IMR-90 (cell line): ENCODE results near the gene ENTPD1. TPM values are rescaled to one million over a fixed set of nuclear protein-coding genes. Genes with fewer than 3 reads are reported as not detected.

Experiments
- ATAC-seq: fragments of 200-7000 bp; cut with Tn5 transposase; 2 replicates; pipeline ENCODE4 v1.9.1; 2020; ENCODE audit warnings: low read depth, mild to moderate bottlenecking, moderate library complexity
- BruUV-seq: library from RNA; stranded (reverse); fragments of 400-500 nt; replicated peaks from 2 replicates; lab custom pipeline; 2021; lab: Mats Ljungman, UMichigan
- CTCF ChIA-PET: fragments of 300-600 bp; formaldehyde crosslinking; extraction: SDS; loops from one replicate; lab custom pipeline; 2021; ENCODE audit warnings: antibody characterized with exemption; lab: Yijun Ruan, JAX
- POLR2A ChIA-PET: fragments of 300-600 bp; sonication (Branson Sonifier 250); formaldehyde crosslinking; loops from one replicate; lab custom pipeline; 2022; ENCODE audit warnings: antibody characterized with exemption; ENCODE audit not compliant: unreplicated experiment; lab: Charles Lee
- DNase-seq: peaks from one replicate; pipeline ENCODE4 v3.0.0; 2013
- H2AFZ ChIP-seq: replicated peaks from 2 replicates; pipeline ENCODE3; 2013; ENCODE audit warnings: low read length, mild to moderate bottlenecking; ENCODE audit not compliant: poor library complexity
- H2AK5ac ChIP-seq: 2 replicates; pipeline ENCODE4 v1.6.1; 2013; ENCODE audit warnings: low read depth, low read length, inconsistent platforms
- H2AK9ac ChIP-seq: replicated peaks from 2 replicates; pipeline ENCODE3; 2013; ENCODE audit warnings: mild to moderate bottlenecking, low read depth, low read length, moderate library complexity; ENCODE audit not compliant: poor library complexity
- H2BK120ac ChIP-seq: 2 replicates; pipeline ENCODE4 v1.6.1; 2013; ENCODE audit warnings: low read depth, low read length, inconsistent platforms
- H2BK15ac ChIP-seq: 3 replicates; pipeline ENCODE4 v1.6.1; 2013; ENCODE audit warnings: low read depth, low read length, inconsistent platforms
- H2BK20ac ChIP-seq: 2 replicates; pipeline ENCODE4 v1.6.1; 2013; ENCODE audit warnings: low read depth, mild to moderate bottlenecking, inconsistent platforms, low read length, moderate library complexity
- H2BK5ac ChIP-seq: 2 replicates; pipeline ENCODE4 v1.6.1; 2013; ENCODE audit warnings: mild to moderate bottlenecking, low read depth, low read length, inconsistent platforms; ENCODE audit not compliant: poor library complexity, severe bottlenecking
- H3K14ac ChIP-seq: replicated peaks from 2 replicates; pipeline ENCODE4 v1.6.1; 2013; ENCODE audit warnings: low read depth, low read length, inconsistent platforms
- H3K18ac ChIP-seq: 2 replicates; pipeline ENCODE4 v1.6.1; 2013; ENCODE audit warnings: low read depth, low read length, control low read depth
- H3K23ac ChIP-seq: 2 replicates; pipeline ENCODE4 v1.6.1; 2013; ENCODE audit warnings: low read depth, low read length, inconsistent platforms
- H3K27ac ChIP-seq: 2 replicates; pipeline ENCODE4 v1.5.1; 2013; ENCODE audit warnings: mild to moderate bottlenecking, control low read depth, low read length; ENCODE audit not compliant: insufficient read depth
- H3K27me3 ChIP-seq: 2 replicates; pipeline ENCODE4 v1.6.1; 2013; ENCODE audit warnings: low read length; ENCODE audit not compliant: control insufficient read depth, insufficient read depth
- H3K36me3 ChIP-seq: 2 replicates; pipeline ENCODE4 v1.6.1; 2013; ENCODE audit warnings: low read length, mixed read lengths; ENCODE audit not compliant: control insufficient read depth, insufficient read depth
- H3K4ac ChIP-seq: 2 replicates; pipeline ENCODE4 v1.6.1; 2013; ENCODE audit warnings: low read depth, low read length, inconsistent platforms
- H3K4me1 ChIP-seq: 2 replicates; pipeline ENCODE4 v1.6.1; 2013; ENCODE audit warnings: low read length, mixed read lengths; ENCODE audit not compliant: control insufficient read depth, insufficient read depth
- H3K4me2 ChIP-seq: 2 replicates; pipeline ENCODE4 v1.6.1; 2013; ENCODE audit warnings: low read depth, mild to moderate bottlenecking, control low read depth, low read length, moderate library complexity
- H3K4me3 ChIP-seq: 2 replicates; pipeline ENCODE4 v1.5.1; 2013; ENCODE audit warnings: low read depth, mild to moderate bottlenecking, control low read depth, low read length, moderate library complexity; ENCODE audit not compliant: insufficient read depth
- H3K56ac ChIP-seq: 2 replicates; pipeline ENCODE4 v1.6.1; 2013; ENCODE audit warnings: low read length, inconsistent platforms; ENCODE audit not compliant: insufficient read depth; ENCODE audit errors: extremely low read depth
- H3K79me1 ChIP-seq, 2 experiments: 2 replicates each; pipeline ENCODE4 v1.6.1; 2013; ENCODE audit warnings: low read length in 2 of 2, inconsistent platforms in 1 of 2, low read depth in 1 of 2
- H3K9ac ChIP-seq: 2 replicates; pipeline ENCODE4 v1.6.1; 2013; ENCODE audit warnings: low read depth, low read length, control low read depth
- H3K9me1 ChIP-seq: 2 replicates; pipeline ENCODE4 v1.6.1; 2013; ENCODE audit warnings: low read length, inconsistent platforms; ENCODE audit not compliant: insufficient read depth
- H3K9me3 ChIP-seq: 2 replicates; pipeline ENCODE4 v1.6.1; 2013; ENCODE audit warnings: low read length; ENCODE audit not compliant: control insufficient read depth, insufficient read depth
- H4K20me1 ChIP-seq: 2 replicates; pipeline ENCODE4 v1.6.1; 2013; ENCODE audit warnings: low read length, inconsistent platforms; ENCODE audit not compliant: insufficient read depth
- H4K5ac ChIP-seq: 2 replicates; pipeline ENCODE4 v1.6.1; 2013; ENCODE audit warnings: mild to moderate bottlenecking, low read depth, low read length, control low read depth
- H4K8ac ChIP-seq, 2 experiments: 2 replicates each; pipeline ENCODE4 v1.6.1; 2013; ENCODE audit warnings: low read depth in 2 of 2, low read length in 2 of 2, control low read depth in 1 of 2, inconsistent platforms in 1 of 2
- H4K91ac ChIP-seq: 2 replicates; pipeline ENCODE4 v1.6.1; 2013; ENCODE audit warnings: low read depth, low read length, inconsistent platforms; ENCODE audit not compliant: insufficient read depth
- BHLHE40 ChIP-seq: fragments of 150-350 bp; IDR thresholded peaks from 2 replicates; pipeline ENCODE4 v1.6.1; 2016; ENCODE audit warnings: mild to moderate bottlenecking, low read depth, low read length
- CEBPB ChIP-seq: IDR thresholded peaks from 2 replicates; pipeline ENCODE4 v1.6.1; 2012; ENCODE audit warnings: low read depth, low read length, improper control_type of control experiment
- CHD1 ChIP-seq: IDR thresholded peaks from 2 replicates; pipeline ENCODE4 v1.6.1; 2012; ENCODE audit warnings: low read depth, low read length, improper control_type of control experiment
- CTCF ChIP-seq: conservative IDR thresholded peaks from 2 replicates; pipeline ENCODE4 v1.5.1; 2012; ENCODE audit warnings: mild to moderate bottlenecking, low read depth, low read length, improper control_type of control experiment
- ELK1 ChIP-seq: fragments of 150-350 bp; IDR thresholded peaks from 2 replicates; pipeline ENCODE4 v1.6.1; 2016; ENCODE audit warnings: low read depth, mild to moderate bottlenecking, low read length, moderate library complexity, borderline replicate concordance
- FOS ChIP-seq: fragments of 150-350 bp; IDR thresholded peaks from 2 replicates; pipeline ENCODE4 v1.6.1; 2016; ENCODE audit warnings: low read depth, low read length
- MAFK ChIP-seq: IDR thresholded peaks from 2 replicates; pipeline ENCODE4 v1.6.1; 2012; ENCODE audit warnings: low read depth, low read length, improper control_type of control experiment
- MAZ ChIP-seq: IDR thresholded peaks from 2 replicates; pipeline ENCODE4 v1.6.1; 2012; ENCODE audit warnings: low read depth, mild to moderate bottlenecking, low read length, improper control_type of control experiment, moderate library complexity, borderline replicate concordance
- MXI1 ChIP-seq: IDR thresholded peaks from 2 replicates; pipeline ENCODE4 v1.6.1; 2012; ENCODE audit warnings: low read depth, mild to moderate bottlenecking, low read length, moderate library complexity, borderline replicate concordance
- NFE2L2 ChIP-seq: fragments of 150-350 bp; IDR thresholded peaks from 2 replicates; pipeline ENCODE4 v1.6.1; 2016; ENCODE audit warnings: low read depth, mild to moderate bottlenecking, low read length
- POLR2A ChIP-seq: IDR thresholded peaks from 2 replicates; pipeline ENCODE4 v1.6.1; 2012; ENCODE audit warnings: mild to moderate bottlenecking, low read depth, low read length
- RAD21 ChIP-seq: IDR thresholded peaks from 2 replicates; pipeline ENCODE4 v1.6.1; 2012; ENCODE audit warnings: low read length, improper control_type of control experiment
- RCOR1 ChIP-seq: IDR thresholded peaks from 2 replicates; pipeline ENCODE4 v1.6.1; 2012; ENCODE audit warnings: mild to moderate bottlenecking, low read length, improper control_type of control experiment; ENCODE audit not compliant: insufficient replicate concordance
- RFX5 ChIP-seq: IDR thresholded peaks from 2 replicates; pipeline ENCODE4 v1.8.0; 2012; ENCODE audit warnings: low read depth, mild to moderate bottlenecking, low read length, moderate library complexity
- SMC3 ChIP-seq: fragments of 150-350 bp; IDR thresholded peaks from 2 replicates; pipeline ENCODE4 v1.6.1; 2016; ENCODE audit warnings: low read depth, mild to moderate bottlenecking, antibody characterized with exemption, low read length, moderate library complexity
- USF2 ChIP-seq: fragments of 150-350 bp; IDR thresholded peaks from 2 replicates; pipeline ENCODE4 v1.6.1; 2017; ENCODE audit warnings: mild to moderate bottlenecking, antibody characterized with exemption, low read length, low read depth
- WGBS, 2 experiments: methylation state at CpG; one replicate each; pipeline versions ENCODE4 v1.1.5 to v1.1.7; 2013; ENCODE audit warnings: missing lambda C conversion rate in 2 of 2; ENCODE audit not compliant: insufficient read length in 1 of 2; ENCODE audit errors: extremely low coverage in 2 of 2; 5-methylcytosine and 5-hydroxymethylcytosine counted together
- dilution Hi-C: fragments of 300-500 bp; cut with HindIII; formaldehyde crosslinking; loops from one replicate; pipeline ENCODE4 v1.14.3; 2018; ENCODE audit warnings: low sequenced_read_pairs; ENCODE audit not compliant: unreplicated experiment
- in situ Hi-C: fragments of 300-500 bp; cut with MboI; formaldehyde crosslinking; loops from 3 replicates; pipeline ENCODE4 v1.14.3; 2019; ENCODE audit warnings: low sequenced_read_pairs, inconsistent platforms, mixed read lengths
- intact Hi-C: fragments of 100-400 bp; cut with micrococcal nuclease; formaldehyde crosslinking; loops from 2 replicates; pipeline ENCODE4 v1.10.0; 2022
- polyA plus RNA-seq, 3 experiments: library from polyadenylated mRNA; depleted of rRNA; stranded (reverse); fragments of >200 nt; gene quantifications; 2 replicates each; pipeline ENCODE4 v1.2.3, GENCODE V29; 2012; ENCODE audit warnings: low replicate concordance in 1 of 3
- total RNA-seq: library from RNA; depleted of rRNA; stranded (reverse); fragments of >200 nt; gene quantifications from 2 replicates; pipeline ENCODE4 v1.2.3, GENCODE V29; 2012

The ENTPD1 gene
- total and polyA plus RNA-seq, 2 of the 4 experiments (the other 2 are of a cell fraction): under 0.01 TPM; not detected in 1

DNA sequence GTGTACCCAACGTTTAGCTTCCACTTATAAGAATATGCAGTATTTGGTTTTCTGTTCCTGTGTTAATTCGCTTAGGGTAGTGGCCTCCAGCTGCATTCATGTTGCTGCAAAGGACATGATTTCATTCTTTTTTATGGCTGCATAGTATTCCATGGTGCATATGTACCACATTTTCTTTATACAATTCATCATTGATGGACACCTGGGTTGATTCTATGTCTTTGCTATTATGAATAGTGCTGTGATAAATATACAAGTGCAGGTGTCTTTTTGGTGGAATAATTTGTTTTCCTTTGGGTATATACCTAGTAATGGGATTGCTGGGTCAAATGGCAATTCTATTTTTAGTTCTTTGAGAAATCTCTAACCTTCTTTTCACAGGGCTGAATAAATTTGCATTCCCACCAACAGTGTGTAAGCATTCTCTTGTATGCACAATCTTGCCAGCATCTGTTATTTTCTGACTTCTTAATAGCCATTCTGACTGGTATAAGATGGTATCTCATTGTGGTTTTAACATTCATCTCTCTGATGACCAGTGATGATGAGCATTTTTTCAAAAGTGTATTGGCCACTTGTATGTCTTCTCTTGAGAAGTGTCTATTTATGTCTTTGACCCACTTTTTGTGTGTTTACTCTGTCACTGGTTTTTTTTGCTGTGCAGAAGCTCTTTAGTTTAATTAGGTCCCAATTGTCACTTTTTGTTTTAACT lies 79.3 kb downstream of the ENTPD1 start:
- no peaks in the 10 kb centered on the region for H3K79me1 ChIP-seq
- H2AK5ac ChIP-seq: no peak overlapping the region
- H4K20me1 ChIP-seq: no peaks in the 10 kb centered on the region
- no peak overlapping the region for H3K4ac ChIP-seq
- intact Hi-C loops (no loop called here), in situ Hi-C loops (no loop called here), dilution Hi-C loops (no loop called here)
- BruUV-seq: no TSS peak
- H3K18ac ChIP-seq: no peak overlapping the region
- no peak overlapping the region for H2BK5ac ChIP-seq
- DNase-seq (peak; percentile 5), ATAC-seq (no peak)
- H3K36me3 ChIP-seq: no peaks in the 10 kb centered on the region
- no peak overlapping the region for H2BK20ac ChIP-seq
- peaks cover 7% of the 10 kb centered on the region for H3K4me1 ChIP-seq
- WGBS, 2 experiments: no CpG with 5 or more reads among the region's 2 CpGs
- H3K56ac ChIP-seq: no peak overlapping the region
- no peak overlapping the region for H3K4me3 ChIP-seq
- no peak overlapping the region for H4K91ac ChIP-seq
- ChIA-PET CTCF (interaction anchor here (15.6 kb wide), 1 partner anchor 141 kb away, joined by 174 read pairs; the partner anchor contains the start of gene TCTN3), POLR2A (no interaction called here)
- H3K9ac ChIP-seq: no peak overlapping the region
- H3K23ac ChIP-seq: no peak overlapping the region
- H2BK120ac ChIP-seq: no peak overlapping the region
- no peak overlapping the region for H2BK15ac ChIP-seq
- no peak overlapping the region for H2AFZ ChIP-seq
- no peak overlapping the region for H2AK9ac ChIP-seq
- no peaks in the 10 kb centered on the region for H3K27me3 ChIP-seq
- TF ChIP-seq CTCF (no peak), MAFK (no peak), NFE2L2 (no peak), RFX5 (no peak), USF2 (no peak), POLR2A (no peak), MXI1 (no peak), CHD1 (no peak), RAD21 (no peak), ELK1 (no peak), MAZ (no peak), CEBPB (no peak), RCOR1 (no peak), BHLHE40 (no peak), SMC3 (no peak), FOS (no peak)
- peaks cover 5% of the 10 kb centered on the region; the same call in 1 of the 2 replicates for H3K9me1 ChIP-seq
- no peak overlapping the region for H3K4me2 ChIP-seq
- no peak overlapping the region for H3K14ac ChIP-seq
- H3K27ac ChIP-seq: no peak overlapping the region
- H4K8ac ChIP-seq: no peak overlapping the region
- H4K5ac ChIP-seq: no peak overlapping the region
- no peaks in the 10 kb centered on the region for H3K9me3 ChIP-seq
